MM.1S (cell line): ENCODE data around the gene HEATR3.

ENCODE experiments used
- DNase-seq: peaks from one replicate; pipeline ENCODE4 v3.0.0-alpha.2; 2015
- H2AFZ ChIP-seq: fragments of 300-600 bp; sonication (generic); 2 replicates; pipeline ENCODE4 v1.6.0; 2016; ENCODE audit warnings: antibody characterized with exemption, low read length
- H3F3A ChIP-seq: fragments of 300-600 bp; sonication (generic); 2 replicates; pipeline ENCODE4 v1.6.1; 2016; ENCODE audit warnings: mild to moderate bottlenecking, antibody characterized with exemption, low read length, moderate library complexity, mixed read lengths; ENCODE audit not compliant: insufficient read depth
- H3K27ac ChIP-seq: fragments of 300-600 bp; sonication (generic); 2 replicates; pipeline ENCODE4 v1.5.1; 2016; ENCODE audit warnings: mild to moderate bottlenecking, low read length
- H3K27me3 ChIP-seq: fragments of 300-600 bp; sonication (generic); replicated peaks from 2 replicates; pipeline ENCODE4 v1.6.0; 2016; ENCODE audit warnings: low read length; ENCODE audit not compliant: insufficient read depth
- H3K36me3 ChIP-seq: fragments of 300-600 bp; sonication (generic); replicated peaks from 2 replicates; pipeline ENCODE4 v1.6.1; 2016; ENCODE audit warnings: mild to moderate bottlenecking, low read length, mixed read lengths; ENCODE audit not compliant: insufficient read depth
- H3K4me1 ChIP-seq: fragments of 300-600 bp; sonication (generic); 2 replicates; pipeline ENCODE4 v1.6.1; 2016; ENCODE audit warnings: low read length, mixed read lengths
- H3K4me2 ChIP-seq: fragments of 300-600 bp; sonication (generic); 2 replicates; pipeline ENCODE4 v1.6.0; 2016; ENCODE audit warnings: low read depth, low read length
- H3K4me3 ChIP-seq: fragments of 300-600 bp; sonication (generic); 2 replicates; pipeline ENCODE4 v1.5.1; 2016; ENCODE audit warnings: low read length, mixed read lengths
- H3K79me2 ChIP-seq: fragments of 300-600 bp; sonication (generic); 2 replicates; pipeline ENCODE4 v1.6.1; 2016; ENCODE audit warnings: mixed run types, low read length, mixed read lengths
- H3K9ac ChIP-seq: fragments of 300-600 bp; sonication (generic); 2 replicates; pipeline ENCODE4 v1.6.1; 2016; ENCODE audit warnings: low read length, mixed read lengths
- H3K9me2 ChIP-seq: fragments of 300-600 bp; sonication (generic); replicated peaks from 2 replicates; pipeline ENCODE4 v1.6.1; 2016; ENCODE audit warnings: mild to moderate bottlenecking, low read length, mixed read lengths; ENCODE audit not compliant: insufficient read depth
- H3K9me3 ChIP-seq: fragments of 300-600 bp; sonication (generic); replicated peaks from 2 replicates; pipeline ENCODE4 v1.6.1; 2016; ENCODE audit warnings: mild to moderate bottlenecking, low read length, mixed read lengths; ENCODE audit not compliant: insufficient read depth
- H4K20me1 ChIP-seq: fragments of 300-600 bp; sonication (generic); 2 replicates; pipeline ENCODE4 v1.6.1; 2016; ENCODE audit warnings: mild to moderate bottlenecking, low read length, moderate library complexity, mixed read lengths; ENCODE audit not compliant: insufficient read depth
- EZH2 ChIP-seq: fragments of 300-600 bp; sonication (generic); optimal IDR thresholded peaks from 2 replicates; pipeline ENCODE3; 2017; ENCODE audit warnings: low read depth, mild to moderate bottlenecking, antibody characterized with exemption, low read length, mixed read lengths
- EZH2phosphoT487 ChIP-seq: fragments of 300-600 bp; sonication (generic); IDR thresholded peaks from 2 replicates; pipeline ENCODE4 v1.6.1; 2018; ENCODE audit warnings: antibody characterized with exemption, low read length
- TF ChIP-seq, protein P1 (sequence below): fragments of 300-600 bp; sonication (generic); IDR thresholded peaks from 2 replicates; pipeline ENCODE4 v1.5.1; 2016; ENCODE audit warnings: antibody characterized with exemption, low read length, mixed read lengths

Gene HEATR3

DNA sequence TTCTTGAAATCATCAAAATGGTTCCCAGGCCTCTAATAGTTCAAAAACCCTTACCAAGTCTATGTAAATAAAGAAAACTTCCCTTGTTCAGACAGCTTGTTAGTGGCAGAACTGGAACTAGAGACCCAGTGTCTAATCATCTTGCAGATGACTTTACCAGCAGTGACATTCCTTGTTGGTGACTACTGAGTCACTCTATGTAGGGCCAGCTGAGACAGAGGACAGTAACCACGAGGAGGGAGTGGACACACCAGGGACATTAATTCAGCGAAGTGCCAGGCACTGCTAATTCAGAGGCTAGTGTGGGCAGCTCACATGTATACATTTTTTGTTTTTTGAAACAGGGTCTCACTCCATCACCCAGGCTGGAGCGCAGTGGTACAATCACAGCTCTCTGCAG is 6.1 kb upstream of the HEATR3 start:
- Histone ChIP-seq H3K4me1 (no peaks in the 10 kb centered on the region), H3K9me2 (no peaks in the 10 kb centered on the region), H2AFZ (no peak overlapping the region), H3K9me3 (no peaks in the 10 kb centered on the region), H3K9ac (no peak overlapping the region), H3K79me2 (no peaks in the 10 kb centered on the region), H3K4me2 (no peak overlapping the region), H3K36me3 (no peaks in the 10 kb centered on the region), H3K4me3 (no peak overlapping the region), H3K27ac (no peak overlapping the region), H3F3A (no peaks in the 10 kb centered on the region), H3K27me3 (no peaks in the 10 kb centered on the region), H4K20me1 (no peaks in the 10 kb centered on the region)
- no peak for DNase-seq
- TF ChIP-seq EZH2 (no peak), EZH2phosphoT487 (no peak)
- TF ChIP-seq, protein P1, sequence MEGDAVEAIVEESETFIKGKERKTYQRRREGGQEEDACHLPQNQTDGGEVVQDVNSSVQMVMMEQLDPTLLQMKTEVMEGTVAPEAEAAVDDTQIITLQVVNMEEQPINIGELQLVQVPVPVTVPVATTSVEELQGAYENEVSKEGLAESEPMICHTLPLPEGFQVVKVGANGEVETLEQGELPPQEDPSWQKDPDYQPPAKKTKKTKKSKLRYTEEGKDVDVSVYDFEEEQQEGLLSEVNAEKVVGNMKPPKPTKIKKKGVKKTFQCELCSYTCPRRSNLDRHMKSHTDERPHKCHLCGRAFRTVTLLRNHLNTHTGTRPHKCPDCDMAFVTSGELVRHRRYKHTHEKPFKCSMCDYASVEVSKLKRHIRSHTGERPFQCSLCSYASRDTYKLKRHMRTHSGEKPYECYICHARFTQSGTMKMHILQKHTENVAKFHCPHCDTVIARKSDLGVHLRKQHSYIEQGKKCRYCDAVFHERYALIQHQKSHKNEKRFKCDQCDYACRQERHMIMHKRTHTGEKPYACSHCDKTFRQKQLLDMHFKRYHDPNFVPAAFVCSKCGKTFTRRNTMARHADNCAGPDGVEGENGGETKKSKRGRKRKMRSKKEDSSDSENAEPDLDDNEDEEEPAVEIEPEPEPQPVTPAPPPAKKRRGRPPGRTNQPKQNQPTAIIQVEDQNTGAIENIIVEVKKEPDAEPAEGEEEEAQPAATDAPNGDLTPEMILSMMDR = no peak

DNA sequence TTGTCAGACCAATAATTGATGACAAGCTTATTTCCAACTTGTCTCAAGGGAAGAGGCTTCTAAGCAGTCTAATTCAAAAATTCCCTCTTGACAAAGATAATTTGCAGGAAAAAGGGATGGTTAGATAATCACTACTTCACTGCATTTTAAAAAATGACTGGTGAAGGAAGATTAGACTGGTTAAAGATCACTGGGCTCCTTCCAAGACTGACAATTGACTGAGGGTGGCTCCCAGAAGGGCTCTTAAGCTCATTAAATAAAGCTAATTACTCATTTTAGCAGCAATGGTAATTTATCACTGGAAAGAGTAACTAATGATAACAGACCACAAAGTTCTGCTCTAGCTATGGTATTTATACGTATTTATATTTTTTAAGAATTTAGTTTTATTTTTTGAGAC is 4.4 kb upstream of the HEATR3 start:
- TF ChIP-seq, protein P1 = no peak
- TF ChIP-seq EZH2phosphoT487 (no peak), EZH2 (no peak)

DNA sequence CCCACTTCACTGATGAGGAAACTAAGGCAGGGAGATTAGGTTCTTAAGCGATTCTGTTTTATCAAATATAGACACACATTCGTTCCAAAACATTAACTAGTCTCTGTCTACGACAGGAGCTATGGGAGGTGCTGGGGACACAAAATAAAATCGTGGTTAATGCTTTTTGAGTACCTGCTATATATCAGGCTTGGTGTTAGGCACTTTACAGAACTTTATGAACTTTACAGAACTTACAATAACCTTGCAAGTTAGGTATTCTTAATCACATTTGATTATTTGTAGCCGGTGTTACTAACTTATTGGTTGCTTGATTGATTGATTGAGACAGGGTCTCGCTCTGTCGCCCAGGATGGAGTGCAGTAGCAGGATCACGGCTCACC is 538 bp upstream of the HEATR3 start:
- H2AFZ ChIP-seq = peak overlapping the region; percentile 76
- H3K4me2 ChIP-seq = peak overlapping the region; percentile 67
- peaks cover 26% of the 10 kb centered on the region for H3F3A ChIP-seq
- H3K27me3 ChIP-seq = no peaks in the 10 kb centered on the region
- H3K36me3 ChIP-seq = peaks cover 4% of the 10 kb centered on the region; the same call in 1 of the 2 replicates
- no peaks in the 10 kb centered on the region for H3K9me2 ChIP-seq
- DNase-seq = no peak
- peak overlapping the region; percentile 36; the same call in 1 of the 2 replicates for H3K4me3 ChIP-seq
- H4K20me1 ChIP-seq = no peaks in the 10 kb centered on the region
- peaks cover 20% of the 10 kb centered on the region for H3K4me1 ChIP-seq
- peaks cover 39% of the 10 kb centered on the region for H3K79me2 ChIP-seq
- no peak overlapping the region for H3K27ac ChIP-seq
- H3K9me3 ChIP-seq = no peaks in the 10 kb centered on the region
- no peak overlapping the region for H3K9ac ChIP-seq
- TF ChIP-seq, protein P1 = no peak
- TF ChIP-seq EZH2 (no peak), EZH2phosphoT487 (no peak)

More for the DNA sequence above, 4.4 kb upstream of the HEATR3 start:
- H3K36me3 ChIP-seq = no peaks in the 10 kb centered on the region
- no peaks in the 10 kb centered on the region for H3K27me3 ChIP-seq
- H4K20me1 ChIP-seq = no peaks in the 10 kb centered on the region
- no peaks in the 10 kb centered on the region for H3K9me3 ChIP-seq
- no peak overlapping the region for H3K4me2 ChIP-seq
- no peak overlapping the region for H2AFZ ChIP-seq
- no peaks in the 10 kb centered on the region for H3K9me2 ChIP-seq
- peaks cover 2% of the 10 kb centered on the region; the same call in 1 of the 2 replicates for H3F3A ChIP-seq
- H3K9ac ChIP-seq = no peak overlapping the region
- no peak overlapping the region for H3K4me3 ChIP-seq
- no peaks in the 10 kb centered on the region for H3K4me1 ChIP-seq
- no peak overlapping the region for H3K27ac ChIP-seq
- DNase-seq = no peak
- H3K79me2 ChIP-seq = peaks cover under 1% of the 10 kb centered on the region
